ENCODE results near the gene FNDC11. TPM values are rescaled to one million over a fixed set of nuclear protein-coding genes. Genes with fewer than 3 reads are reported as not detected.
A peak's percentile ranks its signal among the peaks of the same experiment; 100 is the strongest.
"Not testable (repeated sequence)": the region's sequence is repeated elsewhere in the genome, so short reads cannot be mapped to it uniquely, and the experiment has no call there.

The FNDC11 gene
- total RNA-seq, 1 experiment from 2014 or later = 1.4 TPM

DNA sequence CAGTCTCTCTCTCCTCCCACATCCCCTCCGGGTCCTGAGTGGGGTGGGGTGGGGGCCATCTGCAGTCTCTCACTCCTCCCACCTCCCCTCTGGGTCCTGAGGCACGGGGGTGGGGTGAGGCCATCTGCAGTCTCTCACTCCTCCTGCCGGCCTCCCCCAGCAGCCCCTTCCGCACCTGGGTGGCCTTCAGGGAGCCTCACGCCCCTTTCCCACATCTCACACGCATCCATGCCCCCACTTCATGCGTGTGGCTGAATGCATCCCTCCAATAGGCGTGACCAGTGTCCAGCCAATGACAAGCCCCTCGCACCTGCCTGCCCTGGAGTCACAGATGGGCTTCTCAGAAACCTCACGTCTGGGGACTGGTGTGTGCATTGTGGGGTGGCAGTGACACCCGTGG is 5.4 kb upstream of the FNDC11 start:
- in situ Hi-C loops (cut with HindIII; ENCODE audit: low sequenced_read_pairs) = no loop called here
- no peak for DNase-seq (ENCODE audit: low spot score)

DNA sequence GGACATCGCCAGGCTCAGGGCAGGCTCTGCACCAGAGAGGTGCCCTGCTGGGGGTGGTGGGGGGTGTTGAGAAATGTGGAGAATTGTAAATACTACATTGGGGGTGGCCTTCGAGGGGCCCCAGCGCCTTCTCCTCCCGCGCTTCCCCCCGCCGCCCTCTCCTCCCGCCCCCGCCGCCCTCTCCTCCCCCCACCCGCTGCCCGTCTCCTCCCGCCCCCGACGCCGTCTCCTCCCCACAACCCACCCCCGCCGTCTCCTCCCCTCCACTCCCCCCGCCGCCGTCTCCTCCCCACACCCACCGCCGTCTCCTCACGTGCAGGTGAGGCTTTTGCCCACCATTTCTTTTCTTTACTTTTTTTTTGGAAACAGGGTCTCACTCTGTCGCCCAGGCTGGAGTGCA is 4.9 kb upstream of the FNDC11 start:
- in situ Hi-C loops (cut with HindIII; ENCODE audit: low sequenced_read_pairs) = no loop called here
- no peak for DNase-seq (ENCODE audit: low spot score)

DNA sequence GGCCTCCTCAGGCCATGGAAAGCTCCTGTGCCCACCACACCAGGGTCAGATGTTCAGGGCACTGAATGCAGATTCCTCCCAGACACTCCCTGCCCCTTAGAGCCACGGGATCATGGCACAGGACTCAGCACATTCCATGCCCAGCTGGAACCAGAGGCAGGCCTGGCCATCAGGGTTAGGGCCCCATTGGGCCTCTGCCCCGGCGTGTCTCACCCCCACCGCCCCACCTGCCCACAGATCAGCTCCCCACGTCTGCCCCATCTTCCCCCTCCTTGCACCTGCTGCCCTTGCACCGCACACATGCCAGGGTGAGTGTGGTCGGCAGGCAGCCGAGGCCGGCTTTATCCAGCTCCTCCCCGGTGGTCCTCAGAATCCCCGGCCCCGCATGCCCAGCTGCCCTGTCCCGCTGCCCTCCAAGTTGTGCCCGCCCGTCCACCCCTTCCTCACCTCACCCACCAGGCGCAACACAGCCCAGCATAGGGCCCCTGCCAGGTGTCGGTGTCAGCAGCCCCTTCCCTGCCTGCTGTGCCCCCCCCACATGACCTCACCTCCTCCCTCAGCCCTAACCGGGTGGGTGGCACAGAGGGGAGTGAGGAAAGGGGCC is 4.2 kb upstream of the FNDC11 start:
- in situ Hi-C loops (cut with HindIII; ENCODE audit: low sequenced_read_pairs) = no loop called here
- DNase-seq (ENCODE audit: low spot score) = no peak

DNA sequence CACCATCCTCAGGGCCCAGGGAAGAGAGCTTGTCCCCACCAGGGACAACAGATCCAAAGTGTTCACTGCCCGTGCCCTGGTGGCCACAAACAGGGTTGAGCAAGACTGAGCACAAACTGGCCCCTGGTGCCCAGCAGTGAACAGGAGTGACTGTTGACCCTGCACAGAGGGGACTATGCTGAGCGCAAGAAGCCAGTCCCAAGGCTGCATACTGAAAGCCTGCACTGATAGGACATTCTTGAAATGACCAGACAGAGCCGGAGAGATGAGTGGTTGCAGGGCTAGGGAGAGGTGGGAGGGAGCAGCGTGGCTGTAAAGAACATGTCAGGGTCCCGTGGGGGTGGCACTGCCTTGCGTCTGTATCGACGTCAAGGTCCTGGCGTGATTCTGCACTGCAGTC is 2.9 kb upstream of the FNDC11 start:
- DNase-seq (ENCODE audit: low spot score) = no peak
- in situ Hi-C loops (cut with HindIII; ENCODE audit: low sequenced_read_pairs) = no loop called here

DNA sequence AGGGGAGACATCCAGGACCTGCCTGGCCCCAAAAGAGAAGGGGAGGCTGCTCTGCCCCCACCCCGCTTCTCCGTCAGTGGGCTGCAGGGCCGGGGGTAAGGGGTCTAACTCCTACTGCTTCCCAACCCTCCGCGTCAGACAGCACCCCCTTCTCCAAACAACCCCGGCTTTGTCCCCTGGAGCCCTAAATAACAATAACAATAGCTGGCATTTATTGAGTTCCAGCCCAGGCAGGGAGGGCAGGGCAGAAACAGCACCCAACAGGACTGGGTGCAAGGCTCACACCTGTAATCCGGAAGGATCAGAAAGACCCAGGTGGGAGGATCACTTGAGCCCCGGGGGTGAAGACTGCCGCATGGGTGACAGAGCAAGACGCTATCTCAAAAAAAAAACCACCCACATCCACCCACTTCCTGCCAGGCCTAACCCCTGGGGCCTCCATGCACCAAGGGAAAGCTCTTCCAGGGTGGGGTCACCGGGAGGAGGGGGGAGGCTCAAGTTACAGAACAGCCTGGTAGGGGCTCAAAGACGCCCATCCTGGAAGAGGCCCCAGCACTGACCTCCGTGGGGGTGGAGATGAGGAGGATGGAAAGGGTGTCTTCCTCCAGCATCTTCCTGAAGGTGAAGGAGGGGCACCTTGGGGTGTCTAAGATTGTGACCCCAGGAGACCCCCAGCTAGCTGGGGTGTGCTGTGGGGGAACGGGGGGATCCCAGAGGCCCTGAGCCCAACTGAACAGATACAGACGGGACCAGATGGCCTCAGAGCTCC is 1.3 kb upstream of the FNDC11 start:
- no peak for DNase-seq (ENCODE audit: low spot score)
- in situ Hi-C loops (cut with HindIII; ENCODE audit: low sequenced_read_pairs) = no loop called here

DNA sequence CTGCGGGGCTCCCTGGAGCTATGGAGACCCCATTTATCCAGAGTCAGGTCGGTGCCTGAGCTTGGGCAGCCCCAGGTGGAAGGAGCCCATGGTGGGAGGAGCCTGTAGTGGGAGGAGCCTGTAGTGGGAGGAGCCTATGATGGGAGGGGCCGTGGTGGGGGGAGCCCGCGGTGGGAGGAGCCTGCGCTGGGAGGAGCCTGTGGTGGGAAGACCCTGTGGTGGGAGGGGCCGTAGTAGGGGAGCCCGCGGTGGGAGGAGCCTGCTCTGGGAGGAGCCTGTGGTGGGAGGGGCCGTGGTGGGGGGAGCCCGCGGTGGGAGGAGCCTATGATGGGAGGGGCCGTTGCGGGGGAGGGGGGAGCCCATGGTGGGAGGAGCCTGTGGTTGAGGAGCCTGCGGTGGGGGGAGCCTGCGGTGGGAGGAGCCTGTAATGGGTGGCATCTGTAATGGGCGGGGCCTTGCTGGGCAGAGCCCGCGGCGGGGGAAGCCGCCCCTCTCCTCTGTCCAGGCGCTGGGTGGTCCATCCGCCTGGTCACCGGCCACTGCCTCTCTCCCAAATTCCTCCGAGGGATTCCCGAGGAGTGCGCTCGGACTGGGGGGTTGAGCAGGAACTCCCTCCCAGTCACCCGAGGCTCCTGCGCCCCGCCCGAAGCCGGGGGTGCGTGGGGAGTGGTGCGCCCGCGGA is 567 bp upstream of the FNDC11 start:
- in situ Hi-C loops (cut with HindIII; ENCODE audit: low sequenced_read_pairs) = no loop called here

DNA sequence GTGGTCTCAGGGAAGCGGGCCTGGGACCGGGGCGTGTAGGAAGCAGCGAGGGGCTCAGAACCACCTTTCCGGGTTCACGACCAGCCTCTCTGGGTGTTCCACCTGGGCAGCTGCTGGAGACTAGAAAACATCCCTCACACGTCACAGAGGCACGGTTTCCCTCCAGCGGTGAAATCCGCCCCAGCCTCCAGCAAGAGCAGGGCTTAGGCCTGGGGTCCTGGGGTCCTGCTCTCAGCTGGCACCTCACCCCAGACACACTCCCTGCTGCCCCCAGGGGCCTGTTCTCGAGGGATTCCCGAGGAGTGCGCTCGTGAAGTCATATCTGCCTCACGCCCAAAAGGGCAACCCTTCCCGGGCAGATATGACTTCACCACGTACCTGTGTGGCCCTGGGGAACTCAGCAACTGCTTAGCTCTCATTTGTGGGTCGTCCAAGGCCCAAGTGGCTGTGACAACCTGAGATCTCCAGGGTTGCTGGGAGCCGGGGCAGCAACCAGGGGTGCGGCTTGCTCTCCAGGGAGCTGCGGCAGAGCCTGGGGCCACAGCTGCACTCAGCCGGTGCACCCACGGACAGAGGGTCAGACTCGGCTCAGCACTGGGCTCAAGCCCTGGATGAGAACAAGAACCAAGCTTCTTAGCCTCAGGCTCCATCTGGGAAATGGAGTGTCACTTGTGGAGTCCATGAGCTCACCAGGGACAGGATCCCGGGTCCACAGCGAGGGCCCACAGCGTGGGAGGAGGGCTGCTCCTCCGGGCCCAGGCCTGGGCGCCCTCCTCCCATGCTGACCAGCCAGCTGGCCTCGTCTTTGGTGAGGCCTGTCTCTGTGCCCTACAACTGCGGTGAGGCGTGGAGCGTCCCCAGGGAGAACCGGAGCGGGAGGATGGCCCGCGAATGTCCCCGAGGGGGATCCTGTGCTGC is 661 bp downstream of the FNDC11 start:
- no peak for DNase-seq (ENCODE audit: low spot score)
- in situ Hi-C loops (cut with HindIII; ENCODE audit: low sequenced_read_pairs) = no loop called here

More for the DNA sequence above, 567 bp upstream of the FNDC11 start:
- DNase-seq (ENCODE audit: low spot score) = peak; percentile 30

DNA sequence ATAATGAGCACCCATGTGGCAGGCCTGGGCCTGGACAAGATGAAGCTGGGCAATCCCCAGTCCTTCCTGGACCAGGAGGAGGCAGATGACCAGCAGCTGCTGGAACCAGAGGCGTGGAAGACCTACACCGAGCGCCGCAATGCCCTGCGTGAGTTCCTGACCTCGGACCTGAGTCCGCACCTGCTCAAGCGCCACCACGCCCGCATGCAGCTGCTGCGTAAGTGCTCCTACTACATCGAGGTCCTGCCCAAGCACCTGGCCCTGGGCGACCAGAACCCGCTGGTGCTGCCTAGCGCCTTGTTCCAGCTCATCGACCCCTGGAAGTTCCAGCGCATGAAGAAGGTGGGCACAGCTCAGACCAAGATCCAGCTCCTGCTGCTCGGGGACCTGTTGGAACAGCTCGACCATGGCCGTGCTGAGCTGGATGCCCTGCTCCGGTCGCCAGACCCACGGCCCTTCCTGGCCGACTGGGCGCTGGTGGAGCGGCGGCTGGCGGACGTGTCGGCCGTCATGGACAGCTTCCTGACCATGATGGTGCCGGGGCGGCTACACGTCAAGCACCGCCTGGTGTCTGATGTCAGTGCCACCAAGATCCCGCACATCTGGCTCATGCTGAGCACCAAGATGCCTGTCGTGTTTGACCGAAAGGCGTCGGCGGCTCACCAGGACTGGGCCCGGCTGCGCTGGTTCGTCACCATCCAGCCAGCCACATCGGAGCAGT is 1.9 kb downstream of the FNDC11 start:
- in situ Hi-C loops (cut with HindIII; ENCODE audit: low sequenced_read_pairs) = no loop called here
- no peak for DNase-seq (ENCODE audit: low spot score)

DNA sequence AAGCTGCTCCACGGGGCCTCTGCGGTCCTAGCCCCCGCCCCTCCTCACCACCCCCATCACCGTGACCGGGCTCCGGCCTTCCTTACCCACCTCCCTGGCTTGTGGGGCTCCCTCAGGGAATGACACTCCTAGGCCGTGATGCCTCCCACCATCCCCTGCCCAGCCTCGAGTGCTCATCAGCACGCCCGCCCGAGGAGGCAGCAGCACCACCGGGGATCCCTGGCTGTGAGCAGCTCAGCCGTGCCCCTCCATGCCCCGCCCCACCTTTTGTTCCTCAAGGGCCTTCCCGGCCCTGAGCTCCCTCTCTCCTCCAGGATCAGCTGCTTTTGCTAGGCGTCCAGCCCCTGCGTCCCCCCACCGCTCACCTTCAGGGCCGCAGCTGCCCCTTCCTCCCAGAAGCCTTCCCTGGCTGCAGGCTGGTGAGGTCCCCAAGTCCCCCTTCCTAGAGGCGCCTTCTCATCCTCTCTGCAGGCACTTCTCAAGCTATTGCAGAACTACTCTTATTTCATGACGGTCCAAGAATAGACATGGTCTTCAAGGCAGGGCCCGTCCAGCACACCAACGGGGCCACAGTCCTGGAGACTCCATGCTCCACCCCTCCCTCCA is 3.0 kb downstream of the FNDC11 start:
- in situ Hi-C loops (cut with HindIII; ENCODE audit: low sequenced_read_pairs) = no loop called here
- no peak for DNase-seq (ENCODE audit: low spot score)

DNA sequence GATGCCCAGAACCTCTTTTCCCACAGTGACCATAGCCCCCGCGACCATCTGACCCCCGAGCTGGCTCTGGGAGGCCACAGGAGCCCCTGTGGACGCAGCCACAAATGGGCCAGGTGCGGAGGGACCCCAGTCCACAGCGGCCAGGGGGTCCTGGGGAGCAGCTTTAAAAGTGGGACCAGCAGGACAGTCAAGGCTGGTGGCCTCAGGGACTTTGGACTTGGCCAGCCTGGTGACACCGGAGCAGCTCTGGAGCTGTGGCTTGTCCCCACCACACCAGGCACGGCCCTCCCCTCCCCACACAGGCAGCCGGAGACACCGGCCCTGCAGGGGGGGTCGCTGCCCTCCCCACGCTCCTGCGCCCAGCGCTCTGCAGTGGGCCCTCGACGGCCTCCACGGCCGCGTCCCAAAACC is 3.5 kb downstream of the FNDC11 start:
- in situ Hi-C loops (cut with HindIII; ENCODE audit: low sequenced_read_pairs) = no loop called here

DNA sequence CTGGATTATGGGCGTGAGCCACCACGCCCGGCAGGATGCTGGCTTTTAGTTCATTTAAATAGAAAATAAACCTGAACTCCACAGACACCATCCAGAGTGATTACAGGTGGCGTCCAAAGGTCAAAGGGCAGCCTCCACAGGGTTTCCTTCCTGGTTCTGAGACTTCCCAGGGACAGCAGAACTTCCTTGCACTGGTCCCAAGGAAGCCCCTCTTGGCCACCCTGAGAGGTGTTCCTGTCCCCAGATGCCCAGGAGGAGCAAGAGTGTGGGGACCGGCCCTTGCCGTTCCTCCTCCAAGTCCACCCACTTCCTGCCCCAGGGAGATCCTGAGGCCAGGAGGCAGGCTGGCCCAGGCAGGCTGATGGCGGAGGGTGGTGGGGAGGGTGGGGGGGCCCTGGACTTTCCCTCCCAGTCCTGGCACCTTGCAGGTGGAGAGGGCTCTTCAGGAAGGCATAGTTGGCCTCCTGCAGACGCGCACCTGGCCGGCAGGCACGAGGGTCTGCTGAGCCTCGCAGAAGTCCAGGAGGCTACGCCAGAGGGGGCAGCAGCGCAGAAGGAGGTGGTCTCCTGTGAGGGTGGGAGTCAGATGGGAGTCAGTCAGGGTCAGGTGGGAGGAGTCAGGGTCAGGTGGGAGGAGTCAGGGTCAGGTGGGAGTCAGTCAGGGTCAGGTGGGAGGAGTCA is 5.0 kb downstream of the FNDC11 start:
- in situ Hi-C loops (cut with HindIII; ENCODE audit: low sequenced_read_pairs) = no loop called here
- DNase-seq (ENCODE audit: low spot score) = no peak

More for the DNA sequence above, 3.5 kb downstream of the FNDC11 start:
- DNase-seq (ENCODE audit: low spot score) = no peak

DNA sequence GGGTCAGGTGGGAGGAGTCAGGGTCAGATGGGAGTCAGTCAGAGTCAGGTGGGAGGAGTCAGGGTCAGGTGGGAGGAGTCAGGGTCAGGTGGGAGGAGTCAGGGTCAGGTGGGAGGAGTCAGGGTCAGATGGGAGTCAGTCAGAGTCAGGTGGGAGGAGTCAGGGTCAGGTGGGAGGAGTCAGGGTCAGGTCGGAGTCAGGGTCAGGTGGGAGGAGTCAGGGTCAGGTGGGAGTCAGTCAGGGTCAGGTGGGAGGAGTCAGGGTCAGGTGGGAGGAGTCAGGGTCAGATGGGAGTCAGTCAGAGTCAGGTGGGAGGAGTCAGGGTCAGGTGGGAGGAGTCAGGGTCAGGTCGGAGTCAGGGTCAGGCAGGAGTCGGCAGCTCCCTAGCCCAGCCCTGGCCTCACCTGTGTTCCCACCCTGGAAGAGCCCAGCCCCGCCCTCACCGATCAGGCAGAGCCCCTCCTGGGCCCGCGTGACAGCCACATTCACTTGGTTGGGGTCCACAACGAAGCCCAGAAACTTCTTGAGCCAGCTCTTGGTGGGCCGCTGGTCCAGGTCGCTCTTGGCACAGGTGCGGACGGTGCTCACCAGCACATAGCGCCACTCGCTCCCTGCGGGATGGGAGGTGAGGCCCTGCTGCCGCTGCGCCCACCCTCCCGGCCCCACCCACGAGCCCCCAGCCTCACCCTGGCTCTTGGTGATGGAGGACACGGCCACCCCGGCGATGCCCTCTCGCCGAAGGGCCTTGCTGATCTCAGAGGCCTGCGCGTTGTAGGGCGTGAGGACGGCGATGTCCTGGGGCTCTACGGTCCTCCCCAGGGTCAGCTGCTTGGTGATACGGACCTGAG is 5.8 kb downstream of the FNDC11 start:
- in situ Hi-C loops (cut with HindIII; ENCODE audit: low sequenced_read_pairs); DNase-seq (ENCODE audit: low spot score): not testable (repeated sequence)

DNA sequence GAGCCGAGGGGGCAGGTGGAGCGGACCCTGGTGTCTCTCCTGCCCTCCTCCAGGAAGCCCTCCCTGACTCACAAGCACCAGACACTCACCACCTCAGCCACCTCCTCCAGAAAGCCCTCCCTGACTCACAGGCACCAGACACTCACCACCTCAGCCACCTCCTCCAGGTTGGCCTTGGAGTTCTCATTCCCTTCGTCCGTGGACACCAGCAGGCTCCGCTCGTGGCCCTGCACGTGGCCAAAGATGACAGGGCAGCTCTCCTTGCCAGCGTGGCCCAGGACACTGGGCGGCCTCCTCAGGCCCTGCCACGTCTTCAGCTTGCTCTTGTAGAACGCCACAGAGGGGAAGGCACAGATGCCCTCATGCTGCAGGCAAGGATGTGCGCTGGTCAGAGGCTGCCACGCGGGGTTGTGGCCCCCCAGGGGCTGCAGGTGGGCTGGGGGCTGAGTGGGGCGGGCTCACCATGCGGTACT is 6.4 kb downstream of the FNDC11 start:
- in situ Hi-C loops (cut with HindIII; ENCODE audit: low sequenced_read_pairs) = no loop called here
- DNase-seq (ENCODE audit: low spot score) = no peak

DNA sequence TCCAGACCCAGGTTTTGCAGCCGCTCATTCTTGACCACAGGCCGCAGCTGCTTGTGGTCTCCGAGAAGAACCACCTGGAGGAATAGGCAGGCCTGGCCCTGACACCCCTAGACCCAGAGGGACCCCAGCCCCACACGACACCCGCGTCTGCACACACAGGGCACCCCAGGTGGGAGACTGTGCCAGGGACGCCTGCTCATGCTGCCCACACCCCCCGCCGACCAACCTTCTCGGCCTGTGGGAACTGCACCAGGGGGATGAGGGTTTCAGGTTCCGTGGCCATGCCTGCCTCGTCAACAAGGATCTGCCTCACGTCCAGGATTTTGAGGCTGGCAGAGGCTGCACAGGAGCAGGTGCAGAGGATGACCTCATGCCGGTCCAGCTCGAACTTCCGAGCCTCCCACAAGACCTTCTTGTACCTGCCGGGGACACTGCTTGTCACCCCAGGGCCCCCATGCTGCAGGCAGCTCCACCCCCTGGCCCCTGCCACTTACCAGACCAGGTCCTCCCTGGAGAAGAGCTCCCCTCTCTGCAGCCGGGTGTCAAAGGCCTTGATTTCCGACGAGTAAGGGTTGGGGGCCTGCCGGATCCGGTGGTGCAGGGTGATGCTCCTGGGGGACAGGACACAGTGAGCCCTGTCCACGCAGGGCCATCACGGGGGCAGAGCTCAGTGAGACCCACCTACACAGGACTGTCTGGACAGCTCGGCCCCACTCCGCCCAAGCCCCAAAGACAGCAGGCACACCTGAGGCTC is 7.1 kb downstream of the FNDC11 start:
- in situ Hi-C loops (cut with HindIII; ENCODE audit: low sequenced_read_pairs) = no loop called here
- no peak for DNase-seq (ENCODE audit: low spot score)

DNA sequence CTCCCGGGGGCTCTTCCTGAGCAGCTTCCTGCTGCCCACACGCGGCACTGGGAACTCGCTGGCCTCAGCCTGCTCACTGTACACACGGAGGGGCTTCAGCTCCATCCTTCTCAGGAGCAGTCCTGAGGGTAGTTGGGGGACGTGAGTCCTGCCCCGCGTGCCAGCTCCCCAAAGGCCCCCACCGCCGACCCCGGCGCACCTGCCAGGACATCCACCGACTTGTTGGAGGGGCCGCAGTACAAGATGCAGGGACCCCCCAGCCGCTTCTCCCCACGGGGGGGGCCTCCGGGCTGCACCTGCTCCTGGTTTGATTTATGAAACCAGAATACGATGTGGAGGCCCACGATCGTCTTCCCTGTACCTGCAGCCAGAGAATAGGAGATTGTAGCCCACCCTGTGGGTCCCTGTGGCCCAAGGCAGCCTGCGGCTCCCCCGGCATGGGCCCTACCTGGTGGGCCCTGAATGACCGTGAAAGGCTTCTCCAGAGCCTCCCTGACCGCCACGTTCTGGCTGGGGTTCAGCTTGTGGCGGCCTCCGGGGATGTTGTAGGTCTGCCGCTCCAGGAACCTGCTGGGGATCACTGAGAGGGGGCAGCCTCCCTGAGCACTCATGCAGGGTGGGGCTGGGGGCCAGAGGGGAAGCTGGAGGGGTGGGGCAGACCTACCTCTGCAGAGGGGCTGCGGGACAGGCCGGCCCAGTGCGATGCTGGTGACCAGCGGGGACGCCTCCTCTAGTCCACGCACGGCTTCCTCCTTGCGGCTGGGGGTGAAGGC is 7.9 kb downstream of the FNDC11 start:
- in situ Hi-C loops (cut with HindIII; ENCODE audit: low sequenced_read_pairs) = no loop called here
- DNase-seq (ENCODE audit: low spot score) = no peak
